C4-2B (cell line): ENCODE measurements around the gene ZFR2.

Source experiments
- ZFX ChIP-seq: fragments of 450-650 bp; IDR thresholded peaks from 2 replicates; pipeline ENCODE4 v1.6.1; 2017
- TF ChIP-seq, protein P1 (sequence below): fragments of 450-650 bp; conservative IDR thresholded peaks from 2 replicates; pipeline ENCODE4 v1.5.1; 2017; ENCODE audit warnings: mild to moderate bottlenecking

- TF ChIP-seq, protein P1, sequence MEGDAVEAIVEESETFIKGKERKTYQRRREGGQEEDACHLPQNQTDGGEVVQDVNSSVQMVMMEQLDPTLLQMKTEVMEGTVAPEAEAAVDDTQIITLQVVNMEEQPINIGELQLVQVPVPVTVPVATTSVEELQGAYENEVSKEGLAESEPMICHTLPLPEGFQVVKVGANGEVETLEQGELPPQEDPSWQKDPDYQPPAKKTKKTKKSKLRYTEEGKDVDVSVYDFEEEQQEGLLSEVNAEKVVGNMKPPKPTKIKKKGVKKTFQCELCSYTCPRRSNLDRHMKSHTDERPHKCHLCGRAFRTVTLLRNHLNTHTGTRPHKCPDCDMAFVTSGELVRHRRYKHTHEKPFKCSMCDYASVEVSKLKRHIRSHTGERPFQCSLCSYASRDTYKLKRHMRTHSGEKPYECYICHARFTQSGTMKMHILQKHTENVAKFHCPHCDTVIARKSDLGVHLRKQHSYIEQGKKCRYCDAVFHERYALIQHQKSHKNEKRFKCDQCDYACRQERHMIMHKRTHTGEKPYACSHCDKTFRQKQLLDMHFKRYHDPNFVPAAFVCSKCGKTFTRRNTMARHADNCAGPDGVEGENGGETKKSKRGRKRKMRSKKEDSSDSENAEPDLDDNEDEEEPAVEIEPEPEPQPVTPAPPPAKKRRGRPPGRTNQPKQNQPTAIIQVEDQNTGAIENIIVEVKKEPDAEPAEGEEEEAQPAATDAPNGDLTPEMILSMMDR = no peak
- TF ChIP-seq ZFX = no peak
Measured at GRCh38 chr19:3862826-3863500, 5.9 kb downstream of the ZFR2 start.
